GM19324 (cell line): Measurements from ENCODE around the gene TAF11.
A peak's percentile ranks its signal among the peaks of the same experiment; 100 is the strongest.
"Not testable (repeated sequence)": the region's sequence is repeated elsewhere in the genome, so short reads cannot be mapped to it uniquely, and the experiment has no call there.

Source experiments
- ATAC-seq: cut with Tn5 transposase; IDR thresholded peaks from one replicate; pipeline ENCODE4 v1.9.1; 2021; ENCODE audit warnings: mild to moderate bottlenecking, moderate library complexity; ENCODE audit not compliant: unreplicated experiment, low FRiP score

The TAF11 gene

DNA sequence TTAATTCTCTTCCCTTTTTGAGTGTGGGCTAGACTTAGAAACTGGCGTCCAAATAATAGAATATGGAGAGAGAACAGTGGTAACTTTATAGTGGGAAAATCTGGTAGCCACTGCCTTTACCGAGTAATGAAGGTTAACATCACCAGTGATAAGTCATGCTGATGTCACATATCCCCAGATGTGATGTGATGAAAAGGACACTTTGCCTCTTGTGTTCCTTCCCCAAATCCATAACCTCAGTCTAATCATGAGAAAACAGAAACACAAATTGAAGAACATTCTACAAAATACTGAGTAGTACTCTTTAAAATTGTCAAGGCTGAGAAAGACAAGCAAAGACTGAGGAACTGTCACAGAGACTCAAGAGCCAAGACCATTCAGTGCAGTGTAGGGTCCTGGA lies 19.0 kb upstream of the TAF11 start:
- ATAC-seq: no peak

DNA sequence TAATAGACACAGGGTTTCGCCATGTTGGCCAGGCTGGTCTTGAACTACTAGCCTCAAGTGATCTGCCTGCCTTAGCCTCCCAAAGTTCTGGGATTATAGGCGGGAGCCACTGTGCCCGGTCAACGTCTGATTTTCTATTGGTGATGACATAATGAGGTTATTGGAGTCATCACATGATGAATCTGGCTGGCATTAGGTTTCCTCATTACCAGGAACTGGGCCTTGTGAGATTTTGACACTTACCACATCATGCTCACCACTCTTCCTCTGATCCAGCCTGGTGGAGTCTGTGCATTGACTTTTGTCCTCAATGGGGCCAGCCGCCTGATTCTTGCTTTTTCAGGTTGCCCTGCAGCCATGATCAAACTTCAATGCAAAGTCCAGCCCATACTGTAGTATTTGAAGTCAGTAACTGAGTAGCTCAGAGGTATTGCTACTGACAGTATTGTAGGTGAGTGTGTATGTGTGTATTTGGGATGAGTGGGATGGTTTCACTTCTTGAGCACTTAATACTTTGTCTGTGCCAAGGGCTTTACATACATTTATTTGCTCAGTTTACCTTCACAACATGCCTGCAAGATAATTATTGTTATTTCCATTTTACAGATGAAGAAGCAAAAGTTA lies 17.3 kb upstream of the TAF11 start:
- ATAC-seq: no peak

- no peak for ATAC-seq
These were observed 14.1 kb upstream of the TAF11 start for GRCh38 chr6:34901930-34902329.

- ATAC-seq: no peak
These were observed 12.6 kb upstream of the TAF11 start for GRCh38 chr6:34900321-34901031.

GRCh38 chr6:34899748-34900147 lies 11.9 kb upstream of the TAF11 start:
- ATAC-seq: not testable (repeated sequence)

DNA sequence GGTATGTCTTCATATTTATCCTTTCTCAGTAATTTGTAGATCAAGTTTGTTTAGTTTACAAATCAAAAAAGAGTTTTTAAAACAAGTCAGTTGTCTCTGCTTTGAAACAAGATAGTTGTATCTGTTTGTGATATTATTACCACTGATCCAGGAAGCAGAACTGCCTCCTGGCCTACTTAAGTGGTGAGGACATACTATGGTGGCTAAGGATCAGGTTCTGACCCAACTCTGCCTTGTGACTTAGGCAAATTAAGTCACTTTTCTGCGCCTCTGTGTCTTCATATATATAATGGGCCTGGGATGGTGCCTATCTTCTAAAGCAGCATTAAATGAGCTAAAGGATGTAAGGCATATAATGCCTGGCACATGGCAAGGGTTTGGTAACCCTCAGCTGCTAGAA lies 9.9 kb upstream of the TAF11 start:
- no peak for ATAC-seq

DNA sequence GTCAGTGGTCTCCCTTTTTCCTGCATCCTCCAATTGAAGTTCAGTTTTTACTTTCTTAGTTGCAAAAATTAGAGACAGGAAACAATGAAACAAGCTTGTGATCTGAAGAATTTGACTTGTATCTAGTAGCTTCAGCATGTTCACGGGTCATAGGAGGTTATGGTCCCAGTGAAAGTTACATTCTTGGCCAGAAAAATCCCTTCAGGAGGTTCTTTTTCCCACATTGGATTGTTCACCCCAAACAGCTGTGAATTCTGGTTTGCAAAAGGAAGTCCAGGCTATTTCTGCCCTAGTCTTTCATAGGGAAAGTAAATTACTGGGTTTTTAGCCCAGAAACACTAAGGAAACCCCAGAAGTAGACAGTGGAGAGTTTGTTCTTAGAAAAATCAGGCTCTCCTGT lies 9.3 kb upstream of the TAF11 start:
- no peak for ATAC-seq

- ATAC-seq: no peak
These were observed 6.9 kb upstream of the TAF11 start for GRCh38 chr6:34894693-34895092.

DNA sequence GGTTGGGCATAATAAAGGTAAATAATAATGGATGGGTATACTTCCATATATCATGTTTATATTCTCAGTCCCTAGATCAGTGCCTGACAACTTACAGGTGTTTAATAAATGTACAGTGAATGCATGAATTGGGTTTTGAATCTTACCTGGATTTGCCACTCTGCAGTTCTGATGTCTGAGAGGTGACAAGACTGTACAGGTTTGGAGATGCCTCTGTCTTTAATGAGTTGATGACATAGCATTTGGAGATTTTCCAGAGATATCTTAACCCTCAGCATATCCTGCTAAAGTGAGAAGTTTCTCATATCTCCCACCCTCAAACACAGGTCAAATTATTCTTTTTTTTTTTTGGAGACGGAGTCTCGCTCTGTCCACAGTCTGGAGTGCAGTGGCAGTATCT lies 3.5 kb upstream of the TAF11 start:
- ATAC-seq: no peak

DNA sequence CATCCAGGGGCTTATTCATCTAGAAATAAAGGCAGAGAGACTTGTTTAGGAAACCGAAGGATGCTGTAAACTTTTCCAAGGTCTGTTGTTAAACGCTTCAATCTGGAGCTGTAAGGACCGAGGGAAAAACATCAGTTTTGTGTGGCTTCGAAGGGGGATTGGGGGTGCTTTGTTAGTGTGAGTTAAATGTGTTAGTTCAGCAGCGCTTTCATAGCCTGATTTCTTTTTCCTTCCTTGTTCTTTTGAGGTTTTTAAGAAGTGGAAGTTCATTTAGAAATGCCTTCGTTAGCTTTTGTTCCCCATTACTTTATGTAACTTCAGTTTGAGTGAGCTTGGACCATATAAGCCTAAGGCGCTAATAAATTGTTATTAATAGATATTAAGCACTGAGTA lies 2.7 kb upstream of the TAF11 start:
- ATAC-seq: no peak

GRCh38 chr6:34888874-34889555 lies 1.2 kb upstream of the TAF11 start, which contains the start of gene ANKS1A:
Gene ANKS1A (plus strand): TSS chr6:34889255. CDS start chr6:34889403, 148 bp downstream.
- peak; percentile 70 for ATAC-seq

GRCh38 chr6:34888514-34888856 lies 643 bp upstream of the TAF11 start:
- ATAC-seq: no peak

DNA sequence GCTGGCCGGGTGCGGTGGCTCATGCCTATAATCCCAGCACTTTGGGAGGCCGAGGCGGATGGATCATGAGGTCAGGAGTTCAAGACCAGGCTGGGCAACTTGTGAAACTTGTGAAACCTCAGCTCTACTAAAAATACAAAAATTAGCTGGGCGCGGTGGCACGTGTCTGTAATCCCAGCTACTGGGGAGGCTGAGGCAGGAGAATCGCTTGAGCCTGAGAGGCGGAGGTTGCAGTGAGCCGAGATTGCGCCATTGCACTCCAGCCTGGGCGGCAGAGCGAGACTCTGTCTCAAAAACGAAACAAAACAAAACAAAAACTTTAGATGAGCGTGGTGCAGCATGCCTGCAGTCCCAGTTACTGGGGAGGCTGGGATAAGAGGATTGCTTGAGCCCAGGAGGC lies 2.0 kb downstream of the TAF11 start:
- not testable (repeated sequence) for ATAC-seq

DNA sequence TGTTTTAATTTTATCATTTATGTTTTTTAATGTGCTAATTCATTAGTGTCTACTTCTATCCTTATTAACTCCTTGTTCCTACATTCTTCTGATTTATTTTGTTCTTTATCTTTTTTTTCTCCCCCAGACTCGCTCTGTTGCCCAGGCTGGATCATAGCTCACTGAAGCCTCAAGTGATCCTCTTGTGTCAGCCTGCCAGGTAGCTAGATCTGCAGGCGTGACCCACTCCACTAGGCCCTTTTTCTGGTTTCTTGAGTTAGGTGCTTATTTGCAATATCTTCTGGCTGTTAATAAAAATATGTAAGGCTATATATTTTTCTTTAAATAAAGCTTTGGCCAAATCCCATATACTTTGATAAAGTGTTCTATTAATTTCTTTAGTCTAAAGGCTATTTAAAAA lies 2.8 kb downstream of the TAF11 start:
- no peak for ATAC-seq

GRCh38 chr6:34884073-34884472 lies 3.8 kb downstream of the TAF11 start:
- not testable (repeated sequence) for ATAC-seq

DNA sequence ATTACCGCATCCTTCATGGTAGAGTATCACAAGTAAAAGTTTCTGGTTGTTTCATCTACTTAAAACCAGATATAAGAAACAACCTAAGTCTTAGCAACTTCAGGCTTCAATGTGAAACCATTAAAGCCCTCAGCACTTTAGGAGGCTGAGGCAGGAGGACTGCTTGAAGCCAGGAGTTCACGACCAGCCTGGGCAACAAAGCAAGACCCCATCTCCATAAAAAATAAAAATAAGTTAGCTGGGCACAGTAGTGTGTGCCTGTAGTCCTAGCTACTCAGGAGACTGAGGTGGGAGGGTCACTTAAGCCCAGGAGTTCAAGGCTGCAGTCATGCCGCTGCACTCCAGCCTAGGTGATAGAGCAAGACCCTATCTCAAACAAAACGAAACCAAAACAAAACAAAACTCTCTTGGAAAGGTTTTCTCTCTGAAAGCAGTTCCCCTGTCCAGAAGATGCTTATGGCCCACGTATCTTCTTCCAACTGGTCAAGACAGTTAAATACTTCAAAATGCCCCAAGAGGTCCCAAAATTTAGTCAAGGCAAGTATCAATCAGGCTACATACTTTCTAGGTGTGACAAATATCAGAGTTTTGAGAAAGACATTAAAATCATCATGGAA lies 9.9 kb downstream of the TAF11 start:
- no peak for ATAC-seq

- ATAC-seq: no peak
These were observed 10.6 kb downstream of the TAF11 start for GRCh38 chr6:34877259-34877658.

- ATAC-seq: no peak
These were observed 11.4 kb downstream of the TAF11 start for GRCh38 chr6:34876472-34876871.

DNA sequence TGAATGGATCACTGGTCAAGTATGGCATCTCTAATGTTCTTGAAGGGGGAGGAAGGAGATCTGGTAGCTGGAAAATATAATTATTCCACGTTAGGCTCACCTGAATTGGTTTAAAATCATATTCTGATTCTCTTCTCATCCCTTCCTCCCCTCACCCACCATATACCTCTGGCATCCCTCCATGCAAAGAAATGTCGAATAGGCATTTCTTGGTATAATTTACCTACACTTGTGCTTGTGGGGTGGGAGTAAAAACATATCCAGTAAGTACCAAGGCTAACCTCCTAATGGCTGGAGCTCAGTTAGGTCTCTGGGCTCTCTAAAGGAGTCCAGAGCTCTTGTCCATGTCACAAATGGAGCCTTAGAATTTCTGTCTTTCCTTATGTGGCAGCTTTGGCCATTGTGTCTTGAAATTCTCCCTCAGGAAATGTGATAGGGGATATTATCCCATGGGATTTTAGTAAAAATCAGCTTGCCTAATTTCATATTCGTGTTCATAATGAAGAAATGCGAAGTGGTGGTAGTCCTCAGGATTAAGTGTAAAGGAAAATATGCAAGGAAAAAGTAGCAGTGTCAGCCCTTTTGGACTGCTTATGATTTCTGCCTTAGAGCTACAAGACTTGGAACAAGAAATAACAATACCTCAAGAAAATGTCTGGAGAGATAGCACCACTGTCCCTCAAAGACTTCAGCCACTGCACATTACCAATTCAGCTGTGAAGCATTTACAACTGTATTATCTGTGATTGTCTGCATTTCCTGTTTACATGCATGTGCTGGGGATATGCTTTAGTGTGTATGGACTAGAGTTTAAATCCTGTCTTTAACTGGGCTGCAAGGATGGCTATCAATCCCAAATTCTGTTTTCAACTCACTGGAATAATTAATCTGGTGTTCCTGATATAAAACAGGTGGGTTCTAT lies 12.3 kb downstream of the TAF11 start:
- no peak for ATAC-seq

- no peak for ATAC-seq
These were observed 15.5 kb downstream of the TAF11 start for GRCh38 chr6:34872332-34872731.
